H1 (cell line): ENCODE results near the gene TDRD6. TPM values are rescaled to one million over a fixed set of nuclear protein-coding genes. Genes with fewer than 3 reads are reported as not detected.

Experiments
- EGR1 ChIP-seq: IDR thresholded peaks from 2 replicates; pipeline ENCODE4 v1.6.1; 2011; ENCODE audit warnings: low read depth, low read length, borderline replicate concordance
- RAD21 ChIP-seq, 2 experiments: IDR thresholded peaks in 1 of 2; conservative IDR thresholded peaks in 1 of 2; 2 replicates each; pipeline ENCODE4 v1.6.1; 2011; ENCODE audit warnings: low read depth in 2 of 2, low read length in 2 of 2, improper control_type of control experiment in 1 of 2, inconsistent platforms in 1 of 2, mild to moderate bottlenecking in 1 of 2, moderate library complexity in 1 of 2
- polyA plus RNA-seq, 7 experiments: library from polyadenylated mRNA; depleted of rRNA in 3 of 7; stranded (reverse) in 5 of 7; unstranded in 2 of 7; fragments of >200 nt in 5 of 7; fragments of 200-250 nt in 2 of 7; gene quantifications; 1 replicate in 5 of 7; 2 replicates in 1 of 7; 4 replicates in 1 of 7; pipeline versions ENCODE4 v1.2.1 to v1.2.3, GENCODE V29; 2011 to 2013; ENCODE audit warnings: missing spikeins in 2 of 7, mixed read lengths in 2 of 7
- total RNA-seq: library from RNA; stranded (reverse); fragmentation: NEBNext Ultra II Directional; extraction: Animal tissue kit (Norgen Biotek cat#: 25700); gene quantifications from 2 replicates; pipeline ENCODE4 v1.2.1, GENCODE V29; 2021

TDRD6 gene
- total and polyA plus RNA-seq, 2 of the 8 experiments (the other 6 are each of a cell fraction or from before 2014, with no cell fraction given): 0.06 to 0.19 TPM

- TF ChIP-seq RAD21 (IDR thresholded peaks at IDR 0.05 in 1 of 2, conservative IDR thresholded peaks at IDR 0.05 in 1 of 2; ENCODE audit: low read depth in 2 of 2, low read length in 2 of 2) (peak; percentile 46 to 64), EGR1 (no peak)
These were observed 31.9 kb upstream of the TDRD6 start (continued) for GRCh38 chr6:46655803-46656202.
